SH-SY5Y (cell line): ENCODE results near the gene CTDP1.

ENCODE experiments used
- GATA2 ChIP-seq: IDR thresholded peaks from 2 replicates; pipeline ENCODE4 v1.6.1; 2011; ENCODE audit warnings: mild to moderate bottlenecking, low read depth, low read length
- GATA3 ChIP-seq: IDR thresholded peaks from 2 replicates; pipeline ENCODE4 v1.6.1; 2011; ENCODE audit warnings: low read depth, mild to moderate bottlenecking, low read length, moderate library complexity

DNA sequence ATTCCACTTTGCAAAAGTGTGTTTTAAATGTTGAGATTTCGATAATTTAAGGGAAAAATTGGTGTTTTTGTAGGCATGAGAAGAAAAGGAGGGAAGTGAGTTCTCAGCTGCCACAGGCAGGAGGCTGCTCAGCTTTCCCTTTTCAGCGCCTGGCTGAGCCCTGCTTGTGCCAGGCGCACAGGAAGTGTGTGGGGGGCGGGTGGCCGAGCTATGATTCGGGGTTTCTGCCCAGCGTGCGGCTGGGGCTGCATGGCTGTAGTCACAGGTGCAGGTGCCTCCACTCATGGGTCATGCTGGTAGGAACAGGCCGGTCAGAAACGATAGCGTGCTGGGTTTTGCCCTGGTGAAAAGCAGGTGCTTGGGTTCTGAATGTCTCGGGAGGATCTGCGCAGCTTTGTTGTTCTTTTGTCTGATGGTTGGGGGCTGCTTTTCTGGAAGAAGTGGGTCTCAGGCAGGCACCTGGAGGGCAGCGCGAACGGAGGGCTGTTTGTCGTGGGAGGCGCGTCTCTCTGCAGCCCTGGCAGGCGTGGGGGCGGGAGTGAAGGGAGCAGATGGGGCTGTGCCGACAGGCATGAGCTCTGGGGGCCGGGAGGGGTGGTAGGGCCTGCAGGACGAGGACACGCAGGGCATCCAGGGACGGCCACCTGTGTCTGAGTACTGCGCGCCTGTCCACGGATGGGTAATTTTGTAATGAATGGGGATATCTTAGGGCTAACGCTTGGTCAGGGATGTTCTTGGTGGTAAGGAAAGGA is 120.2 kb downstream of the CTDP1 start:
- TF ChIP-seq GATA2 (no peak), GATA3 (no peak)
